Measurements from ENCODE around the gene NRBP1. TPM values are rescaled to one million over a fixed set of nuclear protein-coding genes. Genes with fewer than 3 reads are reported as not detected.
A peak's percentile ranks its signal among the peaks of the same experiment; 100 is the strongest.

The NRBP1 gene
- total RNA-seq = 10 to 100 TPM; 79.7 to 96.3 TPM

- peak within 1 kb of the TSS; percentile 96 for H3K27ac Mint-ChIP-seq
- no peaks in the 10 kb centered on the region for H3K27me3 Mint-ChIP-seq (ENCODE audit: low read depth)
- peak; percentile 88 to 91 for ATAC-seq (replicated peaks in 1 of 2)
- H3K9me3 Mint-ChIP-seq = no peaks in the 10 kb centered on the region
- peaks cover 46% of the 10 kb centered on the region for H3K4me1 Mint-ChIP-seq (ENCODE audit: low read depth)
- DNase-seq = peak; percentile 95 to 98
- H3K36me3 Mint-ChIP-seq (ENCODE audit: insufficient read depth in 2 of 2) = peaks cover 3 to 11% of the 10 kb centered on the region in 2 donors
- H3K4me3 Mint-ChIP-seq = peak within 1 kb of the TSS; percentile 98 to 99
Observed at GRCh38 chr2:27428213-27428977, at the start of gene NRBP1. Gene NRBP1, plus strand, starts transcription at chr2:27428631. Its CDS starts 4,643 bp downstream, at chr2:27433274.

GRCh38 chr2:27378809-27379290, 49.6 kb upstream of the NRBP1 start:
- H3K4me1 Mint-ChIP-seq (ENCODE audit: low read depth) = peaks cover 28% of the 10 kb centered on the region
- H3K27ac Mint-ChIP-seq = peak overlapping the region; percentile 90
- H3K36me3 Mint-ChIP-seq (ENCODE audit: insufficient read depth in 2 of 2) = peaks cover 3 to 19% of the 10 kb centered on the region in 2 donors
- DNase-seq = no peak
- peak overlapping the region; percentile 91 to 94 for H3K4me3 Mint-ChIP-seq
- no peak for ATAC-seq (replicated peaks in 1 of 2)
- H3K9me3 Mint-ChIP-seq = no peaks in the 10 kb centered on the region
- no peaks in the 10 kb centered on the region for H3K27me3 Mint-ChIP-seq (ENCODE audit: low read depth)

DNA sequence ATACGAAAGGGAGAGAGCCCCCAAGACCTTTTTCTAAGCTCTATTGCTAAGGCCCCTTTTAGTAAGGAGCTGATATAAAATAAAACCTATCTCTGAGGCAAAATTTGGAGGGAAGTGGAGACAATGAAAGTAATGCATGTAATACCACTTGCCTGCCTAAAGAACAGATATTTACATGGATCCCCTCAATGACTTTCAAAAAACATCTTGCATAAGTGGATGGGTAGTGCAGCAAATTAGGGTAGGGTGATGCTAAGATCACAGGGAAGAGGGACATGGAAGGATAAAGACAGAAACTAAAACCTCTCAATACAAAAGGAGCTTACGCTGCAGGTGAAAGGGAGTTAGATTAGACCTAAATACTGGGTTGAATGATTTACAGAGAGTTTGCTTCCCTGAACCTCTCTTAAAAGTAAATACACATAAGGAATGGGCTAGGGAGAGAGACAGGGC, 49.0 kb upstream of the NRBP1 start:
- Mint-ChIP-seq H3K4me1 (ENCODE audit: low read depth) (peaks cover 31% of the 10 kb centered on the region), H3K4me3 (peak overlapping the region; percentile 91 to 94), H3K36me3 (ENCODE audit: insufficient read depth in 2 of 2) (peaks cover 3 to 21% of the 10 kb centered on the region in 2 donors), H3K27ac (peak overlapping the region; percentile 90), H3K27me3 (ENCODE audit: low read depth) (no peaks in the 10 kb centered on the region), H3K9me3 (no peaks in the 10 kb centered on the region)
- no peak for DNase-seq
- ATAC-seq (replicated peaks in 1 of 2) = no peak

GRCh38 chr2:27379836-27380625, 48.4 kb upstream of the NRBP1 start:
- Mint-ChIP-seq H3K27ac (peak overlapping the region; percentile 90), H3K9me3 (no peaks in the 10 kb centered on the region), H3K4me3 (peak overlapping the region; percentile 91 to 94), H3K4me1 (ENCODE audit: low read depth) (peaks cover 34% of the 10 kb centered on the region), H3K36me3 (ENCODE audit: insufficient read depth in 2 of 2) (peaks cover 3 to 23% of the 10 kb centered on the region in 2 donors), H3K27me3 (ENCODE audit: low read depth) (no peaks in the 10 kb centered on the region)
- DNase-seq (peak; percentile 72 to 73), ATAC-seq (replicated peaks in 1 of 2) (peak; percentile 64 to 68)

DNA sequence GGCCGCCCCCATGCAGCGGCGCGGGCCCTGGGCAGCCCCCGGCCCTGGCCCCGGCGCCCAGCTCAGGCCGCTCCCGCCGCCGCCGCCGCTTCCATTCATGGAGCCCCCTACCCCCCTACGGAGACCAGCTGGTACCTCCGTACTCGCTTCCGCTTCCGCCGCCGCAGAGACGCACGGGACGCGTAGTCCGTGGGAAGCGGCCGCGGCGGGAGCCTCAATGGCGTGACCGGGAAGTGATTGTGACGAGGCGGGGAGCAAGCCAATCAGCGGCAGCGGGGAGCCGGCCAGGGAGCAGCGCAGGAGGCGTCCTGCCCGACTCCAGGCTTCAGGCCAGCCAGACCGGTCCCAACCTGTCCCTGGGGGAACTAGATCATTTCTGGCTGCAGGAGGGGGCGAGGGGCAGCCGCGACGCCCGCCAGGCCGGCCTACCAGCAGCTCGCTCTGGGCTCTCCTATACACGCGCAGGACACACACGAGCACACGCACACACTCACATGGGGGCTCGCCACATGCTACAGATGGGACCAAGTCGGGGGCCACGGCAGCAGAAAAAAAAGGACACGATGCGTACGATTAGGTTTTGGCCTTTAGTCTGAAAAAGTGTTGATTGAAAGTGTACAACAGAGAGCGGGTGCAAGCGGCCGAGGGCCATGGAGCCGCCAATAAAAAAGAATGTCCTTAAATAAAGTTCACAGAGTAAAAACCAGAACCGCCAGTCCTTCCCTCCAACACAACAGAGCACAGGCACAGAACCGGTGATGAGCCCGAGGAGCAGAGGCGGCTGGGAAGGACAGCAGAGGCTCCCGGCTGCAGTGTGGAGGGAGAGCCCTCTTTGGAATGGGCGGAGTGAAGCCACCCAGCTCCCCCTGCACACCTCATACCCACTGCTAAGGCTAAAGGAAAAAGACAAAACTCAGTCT, 47.5 kb upstream of the NRBP1 start, which contains the start of gene ZNF513:
ZNF513 (minus strand) TSS at position 109 of the 920 bp plus-strand sequence. CDS start 208 bp downstream, outside the sequence.
- no peaks in the 10 kb centered on the region for H3K9me3 Mint-ChIP-seq
- peaks cover 2 to 29% of the 10 kb centered on the region in 2 donors for H3K36me3 Mint-ChIP-seq (ENCODE audit: insufficient read depth in 2 of 2)
- ATAC-seq (replicated peaks in 1 of 2) = peak; percentile 94
- H3K27ac Mint-ChIP-seq = peak within 1 kb of the TSS; percentile 90
- H3K27me3 Mint-ChIP-seq (ENCODE audit: low read depth) = no peaks in the 10 kb centered on the region
- peaks cover 37% of the 10 kb centered on the region for H3K4me1 Mint-ChIP-seq (ENCODE audit: low read depth)
- peak within 1 kb of the TSS; percentile 91 to 94 for H3K4me3 Mint-ChIP-seq
- peak; percentile 92 to 93 for DNase-seq

DNA sequence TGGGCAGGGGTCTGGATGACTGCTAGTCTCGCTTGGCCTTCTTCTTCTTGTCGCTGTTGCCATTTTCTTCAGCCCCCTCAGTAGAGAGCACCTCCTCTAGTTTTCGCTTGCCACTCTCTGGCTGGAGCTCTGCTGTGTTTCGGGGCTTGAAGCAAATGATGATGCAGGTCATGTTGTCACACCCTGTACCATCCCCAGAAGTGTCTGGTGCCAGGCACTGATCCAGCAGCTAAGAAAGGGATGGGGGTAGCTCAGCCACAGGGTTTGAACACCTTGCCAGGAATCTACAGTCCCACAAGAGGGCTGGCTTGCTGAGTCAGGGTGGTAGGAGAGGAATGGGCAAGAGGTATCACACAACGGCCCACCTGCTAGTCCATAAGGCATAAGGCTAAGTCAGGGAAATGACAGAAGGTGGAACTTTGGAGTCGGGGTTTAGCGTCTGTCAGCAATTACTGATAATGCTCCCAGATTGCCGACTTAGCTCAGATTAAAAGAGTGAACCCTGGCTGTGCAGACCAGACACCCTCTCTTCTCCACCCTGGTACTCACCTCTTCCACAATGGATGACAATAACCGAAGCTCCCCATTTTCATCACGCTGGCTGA, 46.8 kb upstream of the NRBP1 start:
- ATAC-seq (replicated peaks in 1 of 2) = no peak
- Mint-ChIP-seq H3K4me3 (peak overlapping the region; percentile 91 to 94), H3K27ac (peak overlapping the region; percentile 20), H3K4me1 (ENCODE audit: low read depth) (peaks cover 37% of the 10 kb centered on the region), H3K27me3 (ENCODE audit: low read depth) (no peaks in the 10 kb centered on the region), H3K9me3 (no peaks in the 10 kb centered on the region), H3K36me3 (ENCODE audit: insufficient read depth in 2 of 2) (peaks cover 1 to 29% of the 10 kb centered on the region in 2 donors)
- DNase-seq = no peak

DNA sequence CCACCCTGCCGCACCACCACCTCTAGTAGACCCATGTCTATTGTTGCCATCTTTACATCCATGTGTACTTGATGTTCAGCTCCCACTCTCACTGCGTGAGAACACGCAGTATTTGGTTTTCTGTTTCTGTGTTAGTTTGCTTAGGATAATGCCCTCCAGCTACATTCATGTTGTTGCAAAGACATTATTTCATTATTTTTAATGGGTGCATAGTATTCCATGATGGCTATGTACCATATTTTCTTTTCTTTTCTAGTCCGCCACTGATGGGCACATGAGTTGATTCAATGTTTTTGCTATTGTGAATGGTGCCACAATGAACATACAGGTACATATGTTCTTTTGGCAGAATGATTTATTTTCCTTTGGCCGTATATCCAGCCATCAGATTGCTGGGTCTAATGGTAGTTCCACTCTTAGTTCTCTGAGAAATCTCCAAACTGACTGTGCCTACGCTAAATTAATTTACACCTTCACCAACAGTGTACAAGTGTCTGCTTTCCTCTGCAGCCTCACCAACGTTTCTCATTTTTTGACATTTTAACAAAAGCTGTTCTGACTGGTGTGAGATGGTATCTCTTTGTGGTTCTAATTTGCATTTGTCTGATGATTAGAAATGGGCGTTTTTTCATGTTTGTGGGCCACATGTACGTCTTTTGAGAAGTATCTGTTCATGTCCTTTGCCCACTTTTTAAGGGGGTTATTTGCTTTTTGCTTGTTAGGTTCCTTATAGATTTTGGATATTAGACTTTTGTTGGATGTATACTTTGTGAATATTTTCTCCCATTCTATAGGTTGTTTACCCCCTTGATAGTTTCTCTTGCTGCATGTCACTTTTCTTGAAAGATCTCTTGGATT, 37.4 kb upstream of the NRBP1 start:
- Mint-ChIP-seq H3K4me3 (peak overlapping the region in 1 of 2 donors; percentile 82), H3K4me1 (ENCODE audit: low read depth) (peaks cover 28% of the 10 kb centered on the region), H3K27me3 (ENCODE audit: low read depth) (no peaks in the 10 kb centered on the region)

GRCh38 chr2:27393225-27393624, 35.2 kb upstream of the NRBP1 start:
- ATAC-seq (replicated peaks in 1 of 2) (no peak), DNase-seq (no peak)
- Mint-ChIP-seq H3K36me3 (ENCODE audit: insufficient read depth in 2 of 2) (peaks cover 6 to 11% of the 10 kb centered on the region in 2 donors), H3K9me3 (no peaks in the 10 kb centered on the region), H3K4me3 (no peak overlapping the region), H3K27ac (no peak overlapping the region), H3K4me1 (ENCODE audit: low read depth) (peaks cover 39% of the 10 kb centered on the region), H3K27me3 (ENCODE audit: low read depth) (no peaks in the 10 kb centered on the region)

More for the DNA sequence above, 37.4 kb upstream of the NRBP1 start:
- Mint-ChIP-seq H3K36me3 (ENCODE audit: insufficient read depth in 2 of 2) (peaks cover 6 to 12% of the 10 kb centered on the region in 2 donors), H3K27ac (peak overlapping the region; percentile 97), H3K9me3 (no peaks in the 10 kb centered on the region)
- DNase-seq (no peak), ATAC-seq (replicated peaks in 1 of 2) (peak; percentile 52 to 88)

GRCh38 chr2:27398962-27399361, 29.5 kb upstream of the NRBP1 start:
- Mint-ChIP-seq H3K9me3 (no peaks in the 10 kb centered on the region), H3K4me3 (peak overlapping the region in 1 of 2 donors; percentile 42), H3K27me3 (ENCODE audit: low read depth) (no peaks in the 10 kb centered on the region), H3K27ac (peak overlapping the region; percentile 96), H3K4me1 (ENCODE audit: low read depth) (peaks cover 47% of the 10 kb centered on the region), H3K36me3 (ENCODE audit: insufficient read depth in 2 of 2) (peaks cover 2 to 12% of the 10 kb centered on the region in 2 donors)
- DNase-seq = no peak
- ATAC-seq (replicated peaks in 1 of 2) = no peak

- Mint-ChIP-seq H3K27me3 (ENCODE audit: low read depth) (no peaks in the 10 kb centered on the region), H3K4me3 (peak overlapping the region in 1 of 2 donors; percentile 32), H3K36me3 (ENCODE audit: insufficient read depth in 2 of 2) (peaks cover 2 to 10% of the 10 kb centered on the region in 2 donors), H3K27ac (peak overlapping the region; percentile 92), H3K9me3 (no peaks in the 10 kb centered on the region), H3K4me1 (ENCODE audit: low read depth) (peaks cover 52% of the 10 kb centered on the region)
- no peak for DNase-seq
- ATAC-seq (replicated peaks in 1 of 2) = no peak
Observed at GRCh38 chr2:27400348-27401135, 27.9 kb upstream of the NRBP1 start.
